Astrocyte (in vitro differentiated cells and primary cell): ENCODE data around the gene NFAT5.

Experiments used
- EZH2 ChIP-seq: IDR thresholded peaks from 2 replicates; pipeline ENCODE4 v1.6.1; 2012; ENCODE audit warnings: mild to moderate bottlenecking, low read length, inconsistent platforms; ENCODE audit not compliant: insufficient read depth
- TF ChIP-seq, protein P1 (sequence below): IDR thresholded peaks from 2 replicates; pipeline ENCODE4 v1.5.1; 2011; ENCODE audit warnings: low read depth, mild to moderate bottlenecking, inconsistent platforms, low read length, moderate library complexity; ENCODE audit not compliant: insufficient read depth

DNA sequence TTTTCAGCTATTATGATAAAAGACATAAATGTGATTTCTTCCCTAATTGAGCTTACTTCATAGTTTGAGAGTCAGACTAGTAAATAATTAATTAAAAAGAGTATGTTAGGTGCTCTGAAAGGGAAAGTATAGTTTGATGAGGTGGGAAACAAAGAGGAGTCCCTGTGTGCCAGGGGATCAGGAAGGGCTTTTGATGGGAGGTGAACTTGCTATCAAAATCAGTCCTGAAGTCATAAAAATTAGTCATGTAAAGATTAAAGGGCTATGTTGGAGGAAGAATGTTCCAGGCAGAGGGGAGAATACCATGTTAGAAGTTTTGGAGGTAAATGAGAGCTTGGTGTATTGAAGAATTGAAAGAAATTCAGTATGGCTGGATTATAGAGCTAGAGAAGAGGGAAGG is 31.0 kb downstream of the NFAT5 start:
- TF ChIP-seq, protein P1, sequence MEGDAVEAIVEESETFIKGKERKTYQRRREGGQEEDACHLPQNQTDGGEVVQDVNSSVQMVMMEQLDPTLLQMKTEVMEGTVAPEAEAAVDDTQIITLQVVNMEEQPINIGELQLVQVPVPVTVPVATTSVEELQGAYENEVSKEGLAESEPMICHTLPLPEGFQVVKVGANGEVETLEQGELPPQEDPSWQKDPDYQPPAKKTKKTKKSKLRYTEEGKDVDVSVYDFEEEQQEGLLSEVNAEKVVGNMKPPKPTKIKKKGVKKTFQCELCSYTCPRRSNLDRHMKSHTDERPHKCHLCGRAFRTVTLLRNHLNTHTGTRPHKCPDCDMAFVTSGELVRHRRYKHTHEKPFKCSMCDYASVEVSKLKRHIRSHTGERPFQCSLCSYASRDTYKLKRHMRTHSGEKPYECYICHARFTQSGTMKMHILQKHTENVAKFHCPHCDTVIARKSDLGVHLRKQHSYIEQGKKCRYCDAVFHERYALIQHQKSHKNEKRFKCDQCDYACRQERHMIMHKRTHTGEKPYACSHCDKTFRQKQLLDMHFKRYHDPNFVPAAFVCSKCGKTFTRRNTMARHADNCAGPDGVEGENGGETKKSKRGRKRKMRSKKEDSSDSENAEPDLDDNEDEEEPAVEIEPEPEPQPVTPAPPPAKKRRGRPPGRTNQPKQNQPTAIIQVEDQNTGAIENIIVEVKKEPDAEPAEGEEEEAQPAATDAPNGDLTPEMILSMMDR = no peak
- TF ChIP-seq EZH2 = no peak
